Measurements from ENCODE around the gene MCC. TPM values are rescaled to one million over a fixed set of nuclear protein-coding genes. Genes with fewer than 3 reads are reported as not detected.

MCC gene
- total and polyA plus RNA-seq, 2 donors (not counting 1 experiment from before 2014, with no cell fraction given), result 3.2 to 41.3 TPM

GRCh38 chr5:113262674-113263073 is 225.6 kb downstream of the MCC start:
- no peak overlapping the region for H3K4me2 ChIP-seq (ENCODE audit: extremely low read depth, insufficient read depth, low read length)
- H3K9ac ChIP-seq (ENCODE audit: insufficient read depth, low read length), result no peak overlapping the region
- H4K20me1 ChIP-seq (ENCODE audit: control insufficient read depth, extremely low read depth, insufficient read depth, low read length), result no peaks in the 10 kb centered on the region
- no peaks in the 10 kb centered on the region for H3K4me1 ChIP-seq (ENCODE audit: control insufficient read depth, extremely low read depth, insufficient read depth, low read length)
- no peaks in the 10 kb centered on the region for H3K9me3 ChIP-seq (ENCODE audit: control insufficient read depth, insufficient read depth, low read depth, low read length)
- H3K27ac ChIP-seq (ENCODE audit: insufficient read depth, low read length), result no peak overlapping the region
- DNase-seq (ENCODE audit: low read depth in 2 of 2), result no peak
- H2AFZ ChIP-seq (ENCODE audit: low read length), result no peak overlapping the region
- no peaks in the 10 kb centered on the region for H3K36me3 ChIP-seq (ENCODE audit: control insufficient read depth, insufficient read depth, low read length)
- no peaks in the 10 kb centered on the region for H3K79me2 ChIP-seq (ENCODE audit: control insufficient read depth, insufficient read depth, low read length)
- TF ChIP-seq CTCF (conservative IDR thresholded peaks at IDR 0.05 in 1 of 2, IDR thresholded peaks at IDR 0.05 in 1 of 2; ENCODE audit: low read depth in 1 of 2, low read length in 2 of 2), result no peak
- no peak for TF ChIP-seq EZH2 (IDR thresholded peaks at IDR 0.05; ENCODE audit: low read length, missing control alignments)
- no peak overlapping the region for H3K4me3 ChIP-seq (replicated peaks in 1 of 4; ENCODE audit: control extremely low read depth in 1 of 4, insufficient read depth in 1 of 4, low read depth in 3 of 4, low read length in 4 of 4)
- no peaks in the 10 kb centered on the region for H3K27me3 ChIP-seq (ENCODE audit: control insufficient read depth, insufficient read depth, low read length)

GRCh38 chr5:113259034-113259433 is 229.2 kb downstream of the MCC start:
- no peaks in the 10 kb centered on the region for H3K36me3 ChIP-seq (ENCODE audit: control insufficient read depth, insufficient read depth, low read length)
- no peaks in the 10 kb centered on the region for H3K4me1 ChIP-seq (ENCODE audit: control insufficient read depth, extremely low read depth, insufficient read depth, low read length)
- H3K9ac ChIP-seq (ENCODE audit: insufficient read depth, low read length), result no peak overlapping the region
- no peaks in the 10 kb centered on the region for H3K79me2 ChIP-seq (ENCODE audit: control insufficient read depth, insufficient read depth, low read length)
- no peaks in the 10 kb centered on the region for H3K9me3 ChIP-seq (ENCODE audit: control insufficient read depth, insufficient read depth, low read depth, low read length)
- H3K27me3 ChIP-seq (ENCODE audit: control insufficient read depth, insufficient read depth, low read length), result no peaks in the 10 kb centered on the region
- no peak overlapping the region for H3K4me3 ChIP-seq (replicated peaks in 1 of 4; ENCODE audit: control extremely low read depth in 1 of 4, insufficient read depth in 1 of 4, low read depth in 3 of 4, low read length in 4 of 4)
- H3K27ac ChIP-seq (ENCODE audit: insufficient read depth, low read length), result no peak overlapping the region
- DNase-seq (ENCODE audit: low read depth in 2 of 2), result no peak
- no peak for TF ChIP-seq EZH2 (IDR thresholded peaks at IDR 0.05; ENCODE audit: low read length, missing control alignments)
- TF ChIP-seq CTCF (conservative IDR thresholded peaks at IDR 0.05 in 1 of 2, IDR thresholded peaks at IDR 0.05 in 1 of 2; ENCODE audit: low read depth in 1 of 2, low read length in 2 of 2), result no peak
- no peak overlapping the region for H3K4me2 ChIP-seq (ENCODE audit: extremely low read depth, insufficient read depth, low read length)
- H2AFZ ChIP-seq (ENCODE audit: low read length), result no peak overlapping the region
- no peaks in the 10 kb centered on the region for H4K20me1 ChIP-seq (ENCODE audit: control insufficient read depth, extremely low read depth, insufficient read depth, low read length)

- no peaks in the 10 kb centered on the region for H3K79me2 ChIP-seq (ENCODE audit: control insufficient read depth, insufficient read depth, low read length)
Observed at GRCh38 chr5:113257545-113257944, 230.7 kb downstream of the MCC start.

More at GRCh38 chr5:113257545-113257944, 230.7 kb downstream of the MCC start:
- no peaks in the 10 kb centered on the region for H3K4me1 ChIP-seq (ENCODE audit: control insufficient read depth, extremely low read depth, insufficient read depth, low read length)
- H3K27me3 ChIP-seq (ENCODE audit: control insufficient read depth, insufficient read depth, low read length), result no peaks in the 10 kb centered on the region
- no peak overlapping the region for H3K9ac ChIP-seq (ENCODE audit: insufficient read depth, low read length)
- H3K4me3 ChIP-seq (replicated peaks in 1 of 4; ENCODE audit: control extremely low read depth in 1 of 4, insufficient read depth in 1 of 4, low read depth in 3 of 4, low read length in 4 of 4), result no peak overlapping the region
- TF ChIP-seq EZH2 (IDR thresholded peaks at IDR 0.05; ENCODE audit: low read length, missing control alignments), result no peak
- no peak for TF ChIP-seq CTCF (conservative IDR thresholded peaks at IDR 0.05 in 1 of 2, IDR thresholded peaks at IDR 0.05 in 1 of 2; ENCODE audit: low read depth in 1 of 2, low read length in 2 of 2)
- H4K20me1 ChIP-seq (ENCODE audit: control insufficient read depth, extremely low read depth, insufficient read depth, low read length), result no peaks in the 10 kb centered on the region
- H3K4me2 ChIP-seq (ENCODE audit: extremely low read depth, insufficient read depth, low read length), result no peak overlapping the region
- no peak overlapping the region for H3K27ac ChIP-seq (ENCODE audit: insufficient read depth, low read length)
- no peaks in the 10 kb centered on the region for H3K9me3 ChIP-seq (ENCODE audit: control insufficient read depth, insufficient read depth, low read depth, low read length)
- DNase-seq (ENCODE audit: low read depth in 2 of 2), result no peak
- H3K36me3 ChIP-seq (ENCODE audit: control insufficient read depth, insufficient read depth, low read length), result no peaks in the 10 kb centered on the region
- no peak overlapping the region for H2AFZ ChIP-seq (ENCODE audit: low read length)
